ENCODE measurements around the gene MEF2A. TPM values are rescaled to one million over a fixed set of nuclear protein-coding genes. Genes with fewer than 3 reads are reported as not detected.

MEF2A gene
- total RNA-seq, 1 donor from 2014 or later = 66.0 TPM

DNA sequence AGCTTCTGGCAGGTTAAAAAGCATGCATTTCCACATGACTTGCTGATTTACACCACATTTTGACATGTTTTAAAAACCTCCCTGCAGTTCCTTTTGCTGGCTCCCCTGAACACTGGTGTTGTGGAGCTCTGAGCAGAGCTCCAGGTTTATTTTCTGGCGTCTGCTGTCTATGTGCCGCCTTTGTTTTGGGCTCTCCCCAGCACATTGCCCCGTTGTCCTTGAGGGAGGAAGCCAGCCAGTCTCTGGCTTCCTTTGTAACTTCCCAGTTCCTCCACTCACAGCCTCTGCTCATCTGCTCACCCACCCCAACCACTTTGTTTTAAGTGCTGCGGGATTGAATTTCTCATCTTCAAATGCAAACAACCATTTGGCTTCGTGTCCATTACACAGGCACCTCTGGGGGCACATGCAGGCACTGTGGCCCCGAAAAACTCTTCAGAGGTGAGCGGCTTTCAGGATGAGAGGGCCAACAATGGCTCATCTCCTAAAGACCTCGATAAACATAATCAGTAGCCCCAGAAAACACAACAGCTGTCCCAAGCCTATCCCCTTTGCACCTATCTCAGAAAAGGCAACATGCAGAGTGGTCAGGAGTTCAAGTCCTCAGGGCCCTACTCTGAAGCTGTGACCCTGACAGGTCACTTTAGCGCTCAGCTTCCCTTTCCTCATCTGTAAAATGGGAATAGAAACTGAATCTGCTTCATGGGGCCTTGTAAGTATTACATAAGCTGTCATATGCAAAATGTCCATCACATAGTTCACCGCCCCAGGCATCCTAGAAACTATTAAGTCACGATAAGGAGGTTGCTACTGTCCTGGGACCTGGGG, 1.3 kb upstream of the MEF2A start:
- DNase-seq (ENCODE audit: low spot score) = peak; percentile 60

DNA sequence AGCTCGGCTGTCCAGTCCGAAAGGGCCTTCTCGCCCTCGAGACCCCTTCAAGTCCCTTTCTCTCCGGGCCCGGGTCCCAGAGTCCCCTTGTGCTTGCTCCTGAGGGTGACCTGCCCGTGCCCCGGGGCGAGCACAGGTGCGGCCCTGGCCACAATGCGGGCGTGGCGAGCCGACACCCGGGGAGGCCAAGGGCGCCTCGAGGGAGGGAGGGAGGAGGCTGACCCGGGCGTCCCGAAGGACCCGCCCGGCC, 810 bp upstream of the MEF2A start:
- no peak for DNase-seq (ENCODE audit: low spot score)

GRCh38 chr15:99566157-99566897, 543 bp downstream of the MEF2A start:
- peak; percentile 23 for DNase-seq (ENCODE audit: low spot score)

DNA sequence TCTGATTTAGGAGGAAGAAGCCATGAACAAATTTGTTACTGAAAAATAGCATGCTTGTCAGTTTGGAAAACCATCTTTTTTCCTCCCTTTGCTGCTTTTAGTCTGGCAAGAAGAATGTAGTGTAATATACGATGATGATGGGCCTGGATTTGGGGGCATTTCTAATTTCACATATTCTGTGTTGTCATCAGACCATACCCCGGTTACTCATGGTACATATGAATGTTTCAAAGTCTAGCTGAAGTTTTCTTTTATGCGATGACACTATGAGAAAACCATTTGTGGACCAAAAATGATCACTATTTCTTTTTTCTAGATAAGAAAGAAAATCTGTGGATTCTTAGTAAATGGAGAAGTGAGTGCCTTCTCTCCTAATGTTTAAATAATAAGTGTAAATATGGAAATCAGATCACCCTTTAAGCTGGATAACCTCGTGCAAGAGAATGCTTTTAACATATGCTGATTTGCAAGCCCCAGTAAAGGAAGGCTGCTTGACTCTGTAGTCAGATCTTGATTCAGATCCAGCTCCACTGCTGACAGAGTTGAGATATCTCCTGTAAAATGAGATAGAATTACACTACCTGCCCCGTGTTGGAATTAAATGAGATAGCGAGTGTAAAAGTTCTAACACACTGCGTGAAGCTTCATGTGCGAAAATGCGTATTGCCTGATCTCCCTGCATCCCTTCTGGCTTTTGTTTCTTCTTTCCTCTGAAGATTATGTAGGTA, 3.0 kb downstream of the MEF2A start:
- no peak for DNase-seq (ENCODE audit: low spot score)

GRCh38 chr15:99571299-99571698, 5.5 kb downstream of the MEF2A start:
- no peak for DNase-seq (ENCODE audit: low spot score)

GRCh38 chr15:99574048-99574447, 8.3 kb downstream of the MEF2A start:
- DNase-seq (ENCODE audit: low spot score) = no peak

DNA sequence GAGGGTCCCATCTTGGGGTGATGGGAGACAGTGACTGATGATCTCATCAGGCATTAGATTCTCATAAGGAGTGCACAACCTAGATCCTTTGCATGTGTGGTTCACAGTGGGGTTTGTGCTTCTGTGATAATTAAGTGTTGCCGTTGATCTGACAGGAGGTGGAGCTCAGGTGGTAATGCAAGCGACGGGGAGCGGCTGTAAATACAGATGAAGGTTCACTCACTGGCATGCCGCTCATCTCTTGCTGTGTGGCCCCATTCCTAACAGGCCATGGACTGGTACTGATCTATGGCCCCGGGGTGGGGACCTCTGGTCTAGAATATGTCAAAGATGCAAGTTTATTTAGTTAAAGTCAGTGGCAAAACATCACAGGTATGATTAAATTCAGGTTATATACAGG, 8.7 kb downstream of the MEF2A start:
- DNase-seq (ENCODE audit: low spot score) = no peak

GRCh38 chr15:99578809-99579208, 13.0 kb downstream of the MEF2A start:
- no peak for DNase-seq (ENCODE audit: low spot score)

GRCh38 chr15:99580076-99580475, 14.3 kb downstream of the MEF2A start:
- DNase-seq (ENCODE audit: low spot score) = no peak

DNA sequence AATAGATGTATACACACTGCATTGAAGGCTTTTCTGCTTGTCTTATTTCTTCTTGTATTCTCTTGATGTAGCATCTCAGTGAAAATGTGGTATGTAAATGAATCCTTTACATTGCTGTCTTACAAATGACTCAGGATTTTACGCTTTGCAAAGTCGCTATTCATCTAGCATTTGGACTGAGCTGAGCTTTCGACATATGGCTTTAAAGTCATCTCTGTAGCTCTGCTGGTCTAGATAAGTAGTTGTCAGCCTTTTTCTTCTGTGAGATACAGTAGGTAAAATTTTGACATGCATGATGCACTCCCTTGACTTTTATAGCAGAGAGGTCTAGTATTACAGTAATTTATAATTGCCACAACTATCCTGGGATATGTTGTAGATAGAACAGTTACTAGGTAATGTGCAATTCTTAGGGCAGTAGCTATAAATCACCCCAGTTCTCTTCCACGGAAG, 16.8 kb downstream of the MEF2A start:
- peak; percentile 25 for DNase-seq (ENCODE audit: low spot score)

DNA sequence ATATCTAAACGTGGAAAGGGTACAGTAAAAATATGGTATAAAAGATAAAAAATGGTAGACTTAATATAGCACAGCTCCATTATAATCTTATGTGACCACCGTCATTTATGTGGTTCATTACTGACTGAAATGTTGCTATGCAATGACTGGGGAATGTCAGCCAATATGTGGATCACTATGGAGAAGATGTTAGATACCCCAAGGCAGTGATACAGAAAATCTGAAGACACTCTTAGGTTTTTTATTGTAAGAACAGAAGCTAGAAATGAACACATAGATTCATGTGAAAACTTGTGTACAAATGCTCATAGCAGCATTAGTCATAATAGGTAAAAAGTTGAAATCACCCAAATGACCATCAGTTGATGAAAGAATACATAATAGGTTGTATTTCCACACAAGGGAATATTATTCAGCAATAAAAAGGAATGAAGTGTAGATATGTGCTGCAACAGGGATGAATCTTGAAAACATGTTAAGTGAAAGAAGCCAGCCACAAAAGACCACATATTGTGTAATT, 18.4 kb downstream of the MEF2A start:
- no peak for DNase-seq (ENCODE audit: low spot score)

DNA sequence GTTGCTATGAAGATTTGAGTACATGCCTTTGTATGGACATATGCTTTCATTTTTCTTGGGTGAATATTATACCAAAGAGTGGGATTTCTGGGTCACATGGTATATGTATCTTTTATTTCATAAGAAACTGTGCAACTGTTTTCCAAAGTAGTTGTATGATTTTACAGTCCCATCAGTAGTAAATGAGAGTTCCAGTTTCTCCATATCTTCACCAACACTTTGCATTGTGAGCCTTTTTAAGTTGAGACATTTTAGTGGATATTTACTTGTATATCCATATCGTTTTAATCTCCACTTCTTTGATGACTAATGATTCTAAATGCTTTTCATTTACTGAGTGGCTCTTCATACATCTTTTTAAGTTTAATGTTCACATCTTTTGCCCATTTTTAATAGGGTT, 20.3 kb downstream of the MEF2A start:
- DNase-seq (ENCODE audit: low spot score) = no peak

DNA sequence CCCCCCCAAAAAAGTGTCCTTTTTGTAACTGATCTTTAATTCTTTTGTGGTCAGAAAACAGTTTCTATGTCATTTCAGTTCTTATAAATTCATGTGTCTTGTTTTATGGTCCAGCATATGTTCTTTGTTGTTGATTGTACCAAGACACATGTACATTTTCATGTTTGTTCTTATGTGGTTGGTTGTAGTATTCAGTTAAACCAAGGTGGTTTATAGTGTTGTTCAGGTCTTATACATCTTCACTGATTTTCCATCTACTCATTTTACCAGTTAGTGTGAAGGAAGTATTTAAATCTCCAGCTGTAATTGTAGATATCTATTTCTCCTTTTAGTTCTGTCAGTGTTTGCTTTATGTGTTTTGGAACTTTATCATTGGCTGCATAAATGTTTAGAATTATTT, 24.0 kb downstream of the MEF2A start:
- no peak for DNase-seq (ENCODE audit: low spot score)

DNA sequence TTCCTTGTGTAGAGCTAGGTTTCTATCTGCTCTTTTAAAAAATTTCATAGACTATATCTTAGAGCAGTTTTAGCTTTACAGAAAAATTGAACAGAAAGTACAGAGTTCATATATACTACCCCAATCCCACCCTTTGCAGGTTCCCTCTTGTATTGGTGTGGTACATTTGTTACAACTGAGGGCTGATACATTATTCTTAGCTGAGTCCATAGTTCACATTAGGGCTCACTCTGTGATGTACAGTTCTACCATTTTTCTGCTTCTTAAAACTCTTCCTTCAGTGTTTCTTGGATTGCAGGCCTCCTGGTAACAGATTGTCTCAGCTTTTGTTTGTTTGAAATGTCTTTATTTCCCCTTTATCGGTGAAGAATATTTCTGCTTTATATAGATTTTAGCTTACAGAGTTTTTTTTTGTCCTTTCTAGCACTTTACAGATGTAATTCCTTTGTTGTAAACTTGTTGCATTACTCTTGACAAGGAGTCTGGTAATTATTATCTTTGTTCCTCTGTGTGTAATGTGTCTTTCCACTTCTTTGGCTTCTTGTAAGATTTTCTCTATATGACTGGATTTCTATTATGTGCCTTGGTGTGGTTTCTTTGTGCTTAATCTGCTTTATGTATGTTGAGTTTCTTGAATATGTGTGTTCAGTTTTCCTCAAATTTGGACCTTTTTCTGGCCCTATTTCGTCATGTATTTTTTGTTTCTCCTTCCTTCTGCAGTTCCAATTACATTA, 25.3 kb downstream of the MEF2A start:
- DNase-seq (ENCODE audit: low spot score) = no peak

DNA sequence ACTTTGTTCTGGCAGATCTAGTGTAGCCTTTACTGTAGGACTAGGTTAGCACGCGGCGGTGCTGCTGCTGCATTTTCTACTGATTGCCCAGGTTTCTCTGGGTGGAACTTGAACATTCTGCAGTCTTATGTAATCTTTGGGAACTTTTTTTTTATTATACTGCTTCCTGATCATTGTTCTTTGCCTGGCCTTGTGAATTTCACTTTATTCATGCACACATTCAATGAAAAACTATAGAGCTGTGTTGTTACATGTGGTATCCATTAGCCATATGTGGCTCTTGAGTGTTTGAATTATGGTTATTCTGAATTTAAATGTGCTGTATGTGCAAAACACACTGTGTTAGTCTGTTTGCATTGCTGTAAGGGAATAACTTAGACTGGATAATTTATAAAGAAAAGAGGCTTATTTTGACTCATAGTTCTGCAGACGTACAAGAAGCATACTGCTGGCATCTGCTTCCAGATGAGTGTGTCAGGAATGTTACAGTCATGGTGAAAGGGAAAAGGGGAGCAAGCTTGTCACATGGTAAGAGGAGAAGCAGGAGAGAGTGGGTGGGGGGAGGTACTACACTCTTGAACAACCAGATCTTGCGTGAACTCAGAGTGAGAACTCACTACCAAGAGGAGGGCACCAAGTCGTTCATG, 26.5 kb downstream of the MEF2A start:
- DNase-seq (ENCODE audit: low spot score) = no peak

- DNase-seq (ENCODE audit: low spot score) = no peak
These were observed 27.3 kb downstream of the MEF2A start for GRCh38 chr15:99593070-99593469.

GRCh38 chr15:99594916-99595315, 29.1 kb downstream of the MEF2A start:
- no peak for DNase-seq (ENCODE audit: low spot score)

GRCh38 chr15:99598296-99598695, 32.5 kb downstream of the MEF2A start:
- DNase-seq (ENCODE audit: low spot score) = no peak

- no peak for DNase-seq (ENCODE audit: low spot score)
These were observed 38.0 kb downstream of the MEF2A start for GRCh38 chr15:99603828-99604227.

- DNase-seq (ENCODE audit: low spot score) = no peak
These were observed 39.1 kb downstream of the MEF2A start for GRCh38 chr15:99604865-99605264.

DNA sequence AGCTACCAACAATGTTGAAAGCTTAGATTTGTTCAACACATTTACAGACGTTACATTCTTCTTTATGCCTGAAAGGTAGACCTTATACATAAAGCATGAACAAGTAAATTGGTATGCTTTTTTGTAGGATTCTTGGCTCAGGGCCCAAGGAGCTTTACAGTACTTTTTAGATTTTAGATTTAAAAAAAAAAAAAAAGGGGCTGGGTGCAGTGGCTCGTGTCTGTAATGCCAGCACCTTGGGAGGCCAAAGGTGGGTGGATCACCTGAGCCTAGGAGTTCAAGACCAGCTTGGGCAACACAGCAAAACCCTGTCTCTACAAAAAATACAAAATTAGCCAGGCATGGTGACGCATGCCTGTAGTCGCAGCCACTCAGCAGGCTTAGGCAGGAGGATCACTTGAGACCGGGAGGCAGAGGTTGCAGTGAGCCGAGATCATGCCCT, 39.7 kb downstream of the MEF2A start:
- peak; percentile 8 for DNase-seq (ENCODE audit: low spot score)
